Measurements from ENCODE around the gene HBE1.

HBE1 gene

GRCh38 chr11:5290106-5290505 is 20.4 kb upstream of the HBE1 start:
- no peak for TF ChIP-seq CTCF (IDR thresholded peaks at IDR 0.05; ENCODE audit: low read depth, low read length)
- H3K4me3 ChIP-seq (ENCODE audit: low read depth, low read length), result no peak overlapping the region

GRCh38 chr11:5289696-5290095 is 20.0 kb upstream of the HBE1 start:
- no peak for TF ChIP-seq CTCF (IDR thresholded peaks at IDR 0.05; ENCODE audit: low read depth, low read length)
- H3K4me3 ChIP-seq (ENCODE audit: low read depth, low read length), result no peak overlapping the region

GRCh38 chr11:5288906-5289550 is 19.3 kb upstream of the HBE1 start:
- H3K4me3 ChIP-seq (ENCODE audit: low read depth, low read length), result no peak overlapping the region
- TF ChIP-seq CTCF (IDR thresholded peaks at IDR 0.05; ENCODE audit: low read depth, low read length), result no peak

GRCh38 chr11:5288108-5288905 is 18.6 kb upstream of the HBE1 start:
- TF ChIP-seq CTCF (IDR thresholded peaks at IDR 0.05; ENCODE audit: low read depth, low read length), result no peak

GRCh38 chr11:5286901-5287300 is 17.2 kb upstream of the HBE1 start:
- no peak overlapping the region for H3K4me3 ChIP-seq (ENCODE audit: low read depth, low read length)
- no peak for TF ChIP-seq CTCF (IDR thresholded peaks at IDR 0.05; ENCODE audit: low read depth, low read length)

More at GRCh38 chr11:5288108-5288905, 18.6 kb upstream of the HBE1 start:
- no peak overlapping the region for H3K4me3 ChIP-seq (ENCODE audit: low read depth, low read length)

GRCh38 chr11:5286351-5286750 is 16.6 kb upstream of the HBE1 start:
- no peak overlapping the region for H3K4me3 ChIP-seq (ENCODE audit: low read depth, low read length)
- no peak for TF ChIP-seq CTCF (IDR thresholded peaks at IDR 0.05; ENCODE audit: low read depth, low read length)

- no peak for TF ChIP-seq CTCF (IDR thresholded peaks at IDR 0.05; ENCODE audit: low read depth, low read length)
- no peak overlapping the region for H3K4me3 ChIP-seq (ENCODE audit: low read depth, low read length)
Measured at GRCh38 chr11:5285703-5286340, 16.1 kb upstream of the HBE1 start.
